Bone marrow (tissue), 2 donors: ENCODE results near the gene LBP.
"Not testable (repeated sequence)": the region's sequence is repeated elsewhere in the genome, so short reads cannot be mapped to it uniquely, and the experiment has no call there.

Experiments
- DNase-seq, 2 donors: peaks; one replicate each; lab custom pipeline; 2025; lab: John Stamatoyannopoulos, UW

LBP gene

GRCh38 chr20:38346247-38346651 is at the start of gene LBP:
Gene LBP, plus strand, starts transcription at chr20:38346482. Its CDS starts 35 bp downstream, at chr20:38346517.
- DNase-seq, result no peak

GRCh38 chr20:38297916-38298674 is 48.2 kb upstream of the LBP start:
- DNase-seq, result no peak

GRCh38 chr20:38298768-38299288 is 47.5 kb upstream of the LBP start:
- peak in 1 of 2 donors; percentile 23 for DNase-seq

- no peak for DNase-seq
Measured at GRCh38 chr20:38299963-38300362, 46.3 kb upstream of the LBP start.

GRCh38 chr20:38300438-38300837 is 45.8 kb upstream of the LBP start:
- no peak for DNase-seq

GRCh38 chr20:38301309-38301708 is 45.0 kb upstream of the LBP start:
- DNase-seq, result no peak

GRCh38 chr20:38302786-38303185 is 43.5 kb upstream of the LBP start:
- DNase-seq, result no peak

GRCh38 chr20:38303908-38304379 is 42.3 kb upstream of the LBP start, which contains the start of gene BPI:
Gene BPI, plus strand, starts transcription at chr20:38304156. Its CDS starts 68 bp downstream, at chr20:38304224.
- peak; percentile 30 to 59 for DNase-seq

GRCh38 chr20:38304845-38305447 is 41.3 kb upstream of the LBP start:
- DNase-seq, result peak in 1 of 2 donors; percentile 23

- DNase-seq, result no peak
Measured at GRCh38 chr20:38305541-38305940, 40.7 kb upstream of the LBP start.

- no peak for DNase-seq
Measured at GRCh38 chr20:38306379-38306778, 39.9 kb upstream of the LBP start.

GRCh38 chr20:38307371-38308046 is 38.8 kb upstream of the LBP start:
- no peak for DNase-seq

- DNase-seq, result no peak
Measured at GRCh38 chr20:38308047-38308438, 38.2 kb upstream of the LBP start.

- DNase-seq, result no peak
Measured at GRCh38 chr20:38308447-38308846, 37.8 kb upstream of the LBP start.

GRCh38 chr20:38311091-38311490 is 35.2 kb upstream of the LBP start:
- DNase-seq, result no peak

- DNase-seq, result no peak
Measured at GRCh38 chr20:38311491-38311890, 34.8 kb upstream of the LBP start.

- DNase-seq, result no peak
Measured at GRCh38 chr20:38313676-38314075, 32.6 kb upstream of the LBP start.

GRCh38 chr20:38314350-38314749 is 31.9 kb upstream of the LBP start:
- not testable (repeated sequence) for DNase-seq

GRCh38 chr20:38315290-38315966 is 30.9 kb upstream of the LBP start:
- no peak for DNase-seq

- no peak for DNase-seq
Measured at GRCh38 chr20:38316341-38316740, 29.9 kb upstream of the LBP start.

GRCh38 chr20:38317422-38317821 is 28.9 kb upstream of the LBP start:
- DNase-seq, result no peak

GRCh38 chr20:38320221-38320620 is 26.1 kb upstream of the LBP start:
- no peak for DNase-seq
